Testis (tissue), 3 donors: ENCODE measurements around the gene TBC1D19. TPM values are rescaled to one million over a fixed set of nuclear protein-coding genes. Genes with fewer than 3 reads are reported as not detected.
"Not testable (repeated sequence)": the region's sequence is repeated elsewhere in the genome, so short reads cannot be mapped to it uniquely, and the experiment has no call there.

ENCODE experiments used
- DNase-seq: peaks from one replicate; pipeline ENCODE4 v3.0.0-alpha.2; 2019
- H3K27ac ChIP-seq, 2 donors: fragments of 200-600 bp; sonication (generic); one replicate each; pipeline ENCODE4 v1.5.1; 2019
- H3K27me3 ChIP-seq: fragments of 200-600 bp; sonication (generic); one replicate; pipeline ENCODE4 v1.5.1; 2019
- H3K36me3 ChIP-seq: fragments of 200-600 bp; sonication (generic); one replicate; pipeline ENCODE4 v1.5.1; 2017; ENCODE audit warnings: low read depth; ENCODE audit errors: missing control alignments
- H3K4me1 ChIP-seq: fragments of 200-600 bp; sonication (generic); one replicate; pipeline ENCODE4 v1.5.1; 2019
- H3K4me3 ChIP-seq, 2 donors: fragments of 200-600 bp; sonication (generic); one replicate each; pipeline ENCODE4 v1.5.1; 2017 to 2019
- H3K9me3 ChIP-seq: fragments of 200-600 bp; sonication (generic); one replicate; pipeline ENCODE4 v1.5.1; 2017
- CTCF ChIP-seq, 3 experiments: fragments of 450-650 bp in 2 of 3; fragments of 200-600 bp in 1 of 3; sonication (generic) in 1 of 3; IDR thresholded peaks; one replicate each; pipeline ENCODE4 v1.5.1; 2016 to 2019; ENCODE audit warnings: antibody characterized with exemption in 3 of 3, mild to moderate bottlenecking in 2 of 3, moderate library complexity in 1 of 3
- POLR2A ChIP-seq: fragments of 450-650 bp; IDR thresholded peaks from one replicate; pipeline ENCODE4 v1.6.1; 2017; ENCODE audit warnings: antibody characterized with exemption, mild to moderate bottlenecking, moderate library complexity
- WGBS, 2 donors: methylation state at CpG; one replicate each; pipeline ENCODE4 v1.1.5; 2018; 5-methylcytosine and 5-hydroxymethylcytosine counted together
- intact Hi-C: fragments of 100-400 bp; cut with DNase I; formaldehyde crosslinking; loops from one replicate; pipeline ENCODE4 v1.15.1; 2023; ENCODE audit warnings: low total_unique reads
- polyA plus RNA-seq: library from polyadenylated mRNA; stranded (reverse); fragments of 350-450 nt; fragmentation: Illumina TruSeq; extraction: RNeasy Lipid Tissue Mini Kit (QIAGEN cat#74804); gene quantifications from one replicate; pipeline ENCODE4 v1.2.3, GENCODE V29; 2014; ENCODE audit warnings: low read depth, low replicate concordance; ENCODE audit not compliant: insufficient read depth
- total RNA-seq, 2 donors: library from RNA; depleted of rRNA; stranded (reverse); fragments of >200 nt; gene quantifications; one replicate each; pipeline ENCODE4 v1.2.3, GENCODE V29; 2016

The TBC1D19 gene
- total and polyA plus RNA-seq, 3 donors from 2014 or later, result 5.7 to 20.2 (median 13.9) TPM

GRCh38 chr4:26685250-26685649 lies 101.4 kb downstream of the TBC1D19 start:
- DNase-seq, result no peak
- intact Hi-C loops, result no loop called here
- Histone ChIP-seq H3K27ac (no peak overlapping the region), H3K27me3 (no peaks in the 10 kb centered on the region), H3K4me1 (no peaks in the 10 kb centered on the region), H3K4me3 (no peak overlapping the region), H3K36me3 (no peaks in the 10 kb centered on the region), H3K9me3 (no peaks in the 10 kb centered on the region)
- 100% methylated on average over 1 of the region's 1 CpG for WGBS, 2 donors
- TF ChIP-seq CTCF (IDR thresholded peaks at IDR 0.05), result no peak
- TF ChIP-seq POLR2A, result no peak

- no peak overlapping the region for H3K4me3 ChIP-seq
- DNase-seq, result no peak
- no peaks in the 10 kb centered on the region for H3K4me1 ChIP-seq
- H3K36me3 ChIP-seq, result no peaks in the 10 kb centered on the region
- intact Hi-C loops, result no loop called here
- TF ChIP-seq CTCF (IDR thresholded peaks at IDR 0.05) (no peak), POLR2A (no peak)
- 91% methylated on average over 2 of the region's 2 CpGs for WGBS, 2 donors
- H3K27ac ChIP-seq, result no peak overlapping the region
- H3K27me3 ChIP-seq, result no peaks in the 10 kb centered on the region
- H3K9me3 ChIP-seq, result no peaks in the 10 kb centered on the region
Measured at GRCh38 chr4:26687728-26688127, 103.8 kb downstream of the TBC1D19 start.

- Histone ChIP-seq H3K36me3 (no peaks in the 10 kb centered on the region), H3K4me3 (no peak overlapping the region), H3K27me3 (no peaks in the 10 kb centered on the region), H3K4me1 (no peaks in the 10 kb centered on the region), H3K9me3 (no peaks in the 10 kb centered on the region), H3K27ac (no peak overlapping the region)
- intact Hi-C loops, result no loop called here
- no peak for TF ChIP-seq POLR2A
- WGBS, 2 donors, result 73 to 79% methylated on average over 3 of the region's 3 CpGs
- DNase-seq, result no peak
Measured at GRCh38 chr4:26690506-26690905, 106.6 kb downstream of the TBC1D19 start.

- whole genome bisulfite sequencing, 2 donors, result 92 to 93% methylated on average over 4 of the region's 4 CpGs
Measured at GRCh38 chr4:26692014-26692726, 108.3 kb downstream of the TBC1D19 start.

GRCh38 chr4:26694131-26694530 lies 110.2 kb downstream of the TBC1D19 start:
- H3K27ac ChIP-seq, H3K36me3 ChIP-seq, H3K4me1 ChIP-seq, H3K9me3 ChIP-seq, H3K4me3 ChIP-seq, intact Hi-C loops, DNase-seq, H3K27me3 ChIP-seq: not testable (repeated sequence)
- WGBS, 2 donors, result 93 to 96% methylated on average over 11 to 13 of the region's 13 CpGs

More at GRCh38 chr4:26692014-26692726, 108.3 kb downstream of the TBC1D19 start:
- no peaks in the 10 kb centered on the region for H3K4me1 ChIP-seq
- no peaks in the 10 kb centered on the region for H3K9me3 ChIP-seq
- TF ChIP-seq CTCF (IDR thresholded peaks at IDR 0.05) (no peak), POLR2A (no peak)
- no peak overlapping the region for H3K27ac ChIP-seq
- H3K4me3 ChIP-seq, result no peak overlapping the region
- no peaks in the 10 kb centered on the region for H3K27me3 ChIP-seq
- no peaks in the 10 kb centered on the region for H3K36me3 ChIP-seq
- DNase-seq, result no peak
- intact Hi-C loops, result no loop called here

- Histone ChIP-seq H3K27me3 (no peaks in the 10 kb centered on the region), H3K4me3 (no peak overlapping the region), H3K27ac (no peak overlapping the region), H3K36me3 (no peaks in the 10 kb centered on the region), H3K4me1 (no peaks in the 10 kb centered on the region), H3K9me3 (no peaks in the 10 kb centered on the region)
- TF ChIP-seq CTCF (IDR thresholded peaks at IDR 0.05) (no peak), POLR2A (no peak)
- no peak for DNase-seq
- 74 to 83% methylated on average over 1 of the region's 1 CpG for WGBS, 2 donors
- intact Hi-C loops, result no loop called here
Measured at GRCh38 chr4:26700110-26700509, 116.2 kb downstream of the TBC1D19 start.
